ENCODE data around the gene FNDC3B. TPM values are rescaled to one million over a fixed set of nuclear protein-coding genes. Genes with fewer than 3 reads are reported as not detected.
"Not testable (repeated sequence)": the region's sequence is repeated elsewhere in the genome, so short reads cannot be mapped to it uniquely, and the experiment has no call there.

FNDC3B gene
- total RNA-seq, 1 experiment from 2014 or later: 34.4 TPM

GRCh38 chr3:172233474-172234277, 194.3 kb downstream of the FNDC3B start:
- no peak for DNase-seq (ENCODE audit: low read depth, low spot score)
- in situ Hi-C loops (cut with HindIII; ENCODE audit: low pct_unique_long_range_greater_than_20kb, low sequenced_read_pairs): no loop called here

GRCh38 chr3:172235698-172236097, 196.3 kb downstream of the FNDC3B start:
- no peak for DNase-seq (ENCODE audit: low read depth, low spot score)
- in situ Hi-C loops (cut with HindIII; ENCODE audit: low pct_unique_long_range_greater_than_20kb, low sequenced_read_pairs): no loop called here

GRCh38 chr3:172236771-172237742, 197.7 kb downstream of the FNDC3B start:
- DNase-seq (ENCODE audit: low read depth, low spot score): no peak
- in situ Hi-C loops (cut with HindIII; ENCODE audit: low pct_unique_long_range_greater_than_20kb, low sequenced_read_pairs): no loop called here

- in situ Hi-C loops (cut with HindIII; ENCODE audit: low pct_unique_long_range_greater_than_20kb, low sequenced_read_pairs): no loop called here
- no peak for DNase-seq (ENCODE audit: low read depth, low spot score)
Measured at GRCh38 chr3:172238188-172238587, 198.8 kb downstream of the FNDC3B start.

GRCh38 chr3:172239218-172239790, 199.9 kb downstream of the FNDC3B start:
- in situ Hi-C loops (cut with HindIII; ENCODE audit: low pct_unique_long_range_greater_than_20kb, low sequenced_read_pairs): no loop called here
- no peak for DNase-seq (ENCODE audit: low read depth, low spot score)

- in situ Hi-C loops (cut with HindIII; ENCODE audit: low pct_unique_long_range_greater_than_20kb, low sequenced_read_pairs): no loop called here
- no peak for DNase-seq (ENCODE audit: low read depth, low spot score)
Measured at GRCh38 chr3:172241405-172241804, 202.0 kb downstream of the FNDC3B start.

GRCh38 chr3:172242471-172242870, 203.1 kb downstream of the FNDC3B start:
- DNase-seq (ENCODE audit: low read depth, low spot score); in situ Hi-C loops (cut with HindIII; ENCODE audit: low pct_unique_long_range_greater_than_20kb, low sequenced_read_pairs): not testable (repeated sequence)

GRCh38 chr3:172243376-172243775, 204.0 kb downstream of the FNDC3B start:
- in situ Hi-C loops (cut with HindIII; ENCODE audit: low pct_unique_long_range_greater_than_20kb, low sequenced_read_pairs): not testable (repeated sequence)

GRCh38 chr3:172244011-172244410, 204.6 kb downstream of the FNDC3B start:
- no peak for DNase-seq (ENCODE audit: low read depth, low spot score)
- in situ Hi-C loops (cut with HindIII; ENCODE audit: low pct_unique_long_range_greater_than_20kb, low sequenced_read_pairs): no loop called here

More at GRCh38 chr3:172243376-172243775, 204.0 kb downstream of the FNDC3B start:
- not testable (repeated sequence) for DNase-seq (ENCODE audit: low read depth, low spot score)

- in situ Hi-C loops (cut with HindIII; ENCODE audit: low pct_unique_long_range_greater_than_20kb, low sequenced_read_pairs): no loop called here
- no peak for DNase-seq (ENCODE audit: low read depth, low spot score)
Measured at GRCh38 chr3:172245241-172245640, 205.9 kb downstream of the FNDC3B start.

GRCh38 chr3:172246107-172246844, 206.9 kb downstream of the FNDC3B start:
- no peak for DNase-seq (ENCODE audit: low read depth, low spot score)
- in situ Hi-C loops (cut with HindIII; ENCODE audit: low pct_unique_long_range_greater_than_20kb, low sequenced_read_pairs): no loop called here

- in situ Hi-C loops (cut with HindIII; ENCODE audit: low pct_unique_long_range_greater_than_20kb, low sequenced_read_pairs): no loop called here
- no peak for DNase-seq (ENCODE audit: low read depth, low spot score)
Measured at GRCh38 chr3:172247525-172248274, 208.3 kb downstream of the FNDC3B start.

GRCh38 chr3:172249039-172249438, 209.7 kb downstream of the FNDC3B start:
- in situ Hi-C loops (cut with HindIII; ENCODE audit: low pct_unique_long_range_greater_than_20kb, low sequenced_read_pairs): no loop called here
- DNase-seq (ENCODE audit: low read depth, low spot score): peak; percentile 4

GRCh38 chr3:172251211-172251610, 211.8 kb downstream of the FNDC3B start:
- no peak for DNase-seq (ENCODE audit: low read depth, low spot score)
- in situ Hi-C loops (cut with HindIII; ENCODE audit: low pct_unique_long_range_greater_than_20kb, low sequenced_read_pairs): no loop called here

- DNase-seq (ENCODE audit: low read depth, low spot score): peak; percentile 19
- in situ Hi-C loops (cut with HindIII; ENCODE audit: low pct_unique_long_range_greater_than_20kb, low sequenced_read_pairs): no loop called here
Measured at GRCh38 chr3:172253200-172253599, 213.8 kb downstream of the FNDC3B start.

GRCh38 chr3:172254542-172254941, 215.2 kb downstream of the FNDC3B start:
- in situ Hi-C loops (cut with HindIII; ENCODE audit: low pct_unique_long_range_greater_than_20kb, low sequenced_read_pairs): no loop called here
- peak; percentile 4 for DNase-seq (ENCODE audit: low read depth, low spot score)

GRCh38 chr3:172255321-172255720, 215.9 kb downstream of the FNDC3B start:
- in situ Hi-C loops (cut with HindIII; ENCODE audit: low pct_unique_long_range_greater_than_20kb, low sequenced_read_pairs): not testable (repeated sequence)

More at GRCh38 chr3:172255321-172255720, 215.9 kb downstream of the FNDC3B start:
- DNase-seq (ENCODE audit: low read depth, low spot score): not testable (repeated sequence)

Measured in SK-MEL-5 (cell line).